HCT116 (cell line): ENCODE results near the gene HPCAL4. TPM values are rescaled to one million over a fixed set of nuclear protein-coding genes. Genes with fewer than 3 reads are reported as not detected.

Experiments
- ATAC-seq: fragments of 200-7000 bp; cut with Tn5 transposase; 2 replicates; pipeline ENCODE4 v1.9.1; 2020; ENCODE audit warnings: mild to moderate bottlenecking, moderate library complexity
- BruUV-seq: library from RNA; stranded (reverse); fragments of 400-500 nt; replicated peaks from 2 replicates; lab custom pipeline; 2021; lab: Mats Ljungman, UMichigan
- CTCF ChIA-PET: fragments of 300-600 bp; sonication (Branson Sonifier 250); formaldehyde crosslinking; loops from one replicate; lab custom pipeline; 2021; ENCODE audit warnings: antibody characterized with exemption; lab: Charles Lee
- POLR2A ChIA-PET: fragments of 300-600, 350-600 bp; sonication (Branson Sonifier 250); formaldehyde crosslinking; loops from one replicate; lab custom pipeline; 2021; ENCODE audit warnings: antibody characterized with exemption; lab: Charles Lee
- RAD21 ChIA-PET, 2 experiments: fragments of 300-600 bp; sonication (Branson Sonifier 250); formaldehyde crosslinking; loops; one replicate each; lab custom pipeline; 2023; ENCODE audit warnings: low total read pairs in 2 of 2; ENCODE audit not compliant: uncharacterized antibody in 2 of 2, unreplicated experiment in 2 of 2, low non-redundant PET in 1 of 2; lab: Charles Lee
- DNase-seq: peaks from one replicate; pipeline ENCODE4 v3.0.0-alpha.2; 2010; ENCODE audit warnings: low read depth, low spot score
- H2AFZ ChIP-seq: fragments of 200-600 bp; shearing (Covaris generic), sonication (generic); 2 replicates; pipeline ENCODE4 v1.6.1; 2017; ENCODE audit warnings: low read depth, mixed run types, mixed read lengths, antibody characterized with exemption, low read length; ENCODE audit not compliant: poor library complexity, severe bottlenecking
- H3K27ac ChIP-seq: 2 replicates; pipeline ENCODE4 v1.5.1; 2012; ENCODE audit warnings: low read depth, low read length
- H3K27me3 ChIP-seq: fragments of 200-600 bp; sonication (generic); 2 replicates; pipeline ENCODE4 v1.6.1; 2016; ENCODE audit warnings: mixed run types, low read length, mixed read lengths; ENCODE audit not compliant: insufficient read depth
- H3K36me3 ChIP-seq, 2 experiments: fragments of 200-500 bp in 1 of 2; fragments of 200-600 bp in 1 of 2; sonication (Bioruptor generic) in 1 of 2; sonication (generic) in 1 of 2; 2 replicates each; pipeline versions ENCODE4 v1.5.1 to v1.6.1; 2014 to 2016; ENCODE audit warnings: low read length in 2 of 2, inconsistent platforms in 1 of 2, mixed read lengths in 1 of 2, mixed run types in 1 of 2; ENCODE audit not compliant: insufficient read depth in 2 of 2, control insufficient read depth in 1 of 2
- H3K4me1 ChIP-seq, 2 experiments: fragments of 200-600 bp in 1 of 2; sonication (generic) in 1 of 2; 2 replicates each; pipeline versions ENCODE4 v1.5.1 to v1.6.1; 2012 to 2017; ENCODE audit warnings: low read length in 2 of 2, inconsistent platforms in 1 of 2, mild to moderate bottlenecking in 1 of 2, mixed read lengths in 1 of 2, mixed run types in 1 of 2, moderate library complexity in 1 of 2; ENCODE audit not compliant: insufficient read depth in 2 of 2, control insufficient read depth in 1 of 2
- H3K4me2 ChIP-seq: fragments of 200-600 bp; sonication (generic); 2 replicates; pipeline ENCODE4 v1.6.1; 2017; ENCODE audit warnings: mixed run types, low read length, mixed read lengths
- H3K4me3 ChIP-seq, 2 experiments: fragments of 200-600 bp in 1 of 2; sonication (generic) in 1 of 2; replicated peaks in 1 of 2; 2 replicates each; pipeline ENCODE4 v1.5.1; 2011 to 2016; ENCODE audit warnings: low read length in 2 of 2, control low read depth in 1 of 2, low read depth in 1 of 2, mild to moderate bottlenecking in 1 of 2, mixed read lengths in 1 of 2, mixed run types in 1 of 2
- H3K79me2 ChIP-seq: fragments of 200-600 bp; sonication (generic); 2 replicates; pipeline ENCODE4 v1.6.1; 2017; ENCODE audit warnings: mild to moderate bottlenecking, mixed run types, low read length, moderate library complexity, mixed read lengths; ENCODE audit not compliant: insufficient read depth
- H3K9ac ChIP-seq: fragments of 200-600 bp; sonication (generic); 2 replicates; pipeline ENCODE4 v1.6.1; 2016; ENCODE audit warnings: low read length, mixed read lengths
- H3K9me2 ChIP-seq: fragments of 200-600 bp; sonication (generic), shearing (Covaris generic); 2 replicates; pipeline ENCODE4 v1.6.1; 2017; ENCODE audit warnings: mixed run types, mild to moderate bottlenecking, moderate library complexity; ENCODE audit not compliant: insufficient read depth
- H3K9me3 ChIP-seq, 2 experiments: fragments of 200-500 bp in 1 of 2; fragments of 200-600 bp in 1 of 2; sonication (Bioruptor generic) in 1 of 2; sonication (generic) in 1 of 2; 2 replicates each; pipeline ENCODE4 v1.6.1; 2014 to 2017; ENCODE audit warnings: low read length in 2 of 2, mixed read lengths in 2 of 2, inconsistent platforms in 1 of 2, low read depth in 1 of 2, mild to moderate bottlenecking in 1 of 2, mixed run types in 1 of 2, moderate library complexity in 1 of 2; ENCODE audit not compliant: control insufficient read depth in 1 of 2, insufficient read depth in 1 of 2
- H4K20me1 ChIP-seq: fragments of 200-600 bp; sonication (generic), shearing (Covaris generic); 2 replicates; pipeline ENCODE4 v1.6.1; 2017; ENCODE audit warnings: mixed run types, mild to moderate bottlenecking, moderate library complexity; ENCODE audit not compliant: insufficient read depth
- CBX3 ChIP-seq: IDR thresholded peaks from 2 replicates; pipeline ENCODE4 v1.6.1; 2012; ENCODE audit warnings: low read depth
- CEBPB ChIP-seq: IDR thresholded peaks from 2 replicates; pipeline ENCODE4 v1.6.1; 2012; ENCODE audit warnings: low read depth
- ELF1 ChIP-seq: IDR thresholded peaks from 2 replicates; pipeline ENCODE4 v1.6.1; 2012; ENCODE audit warnings: low read depth, borderline replicate concordance
- POLR2AphosphoS5 ChIP-seq: IDR thresholded peaks from 2 replicates; pipeline ENCODE4 v1.6.1; 2011; ENCODE audit warnings: mild to moderate bottlenecking, low read depth, low read length, moderate library complexity
- SIN3A ChIP-seq: IDR thresholded peaks from 2 replicates; pipeline ENCODE4 v1.6.1; 2012; ENCODE audit warnings: low read depth
- TCF7L2 ChIP-seq: IDR thresholded peaks from 2 replicates; pipeline ENCODE4 v1.7.0; 2011; ENCODE audit warnings: borderline replicate concordance, inconsistent platforms; ENCODE audit not compliant: insufficient read depth, insufficient read length; ENCODE audit errors: extremely low read depth
- ZFX ChIP-seq: fragments of 450-650 bp; IDR thresholded peaks from 2 replicates; pipeline ENCODE4 v1.6.1; 2017
- intact Hi-C: fragments of 100-400 bp; cut with micrococcal nuclease; formaldehyde crosslinking; loops from 2 replicates; pipeline ENCODE4 v1.10.0; 2022
- total RNA-seq: library from RNA; stranded (reverse); gene quantifications from one replicate; pipeline ENCODE4 v1.2.1, GENCODE V29; 2021; ENCODE audit not compliant: unreplicated experiment
- TF ChIP-seq, protein P1 (sequence below): IDR thresholded peaks from 2 replicates; pipeline ENCODE4 v1.6.1; 2012; ENCODE audit warnings: low read depth
- TF ChIP-seq, protein P2 (sequence below): IDR thresholded peaks from 2 replicates; pipeline ENCODE4 v1.6.1; 2012
- TF ChIP-seq, protein P3 (sequence below): IDR thresholded peaks from 2 replicates; pipeline ENCODE4 v1.6.1; 2011; ENCODE audit warnings: mild to moderate bottlenecking, low read length, moderate library complexity; ENCODE audit not compliant: insufficient replicate concordance; ENCODE audit errors: extremely low read depth

HPCAL4 gene
- total RNA-seq, 1 experiment from 2014 or later = 5.2 TPM

DNA sequence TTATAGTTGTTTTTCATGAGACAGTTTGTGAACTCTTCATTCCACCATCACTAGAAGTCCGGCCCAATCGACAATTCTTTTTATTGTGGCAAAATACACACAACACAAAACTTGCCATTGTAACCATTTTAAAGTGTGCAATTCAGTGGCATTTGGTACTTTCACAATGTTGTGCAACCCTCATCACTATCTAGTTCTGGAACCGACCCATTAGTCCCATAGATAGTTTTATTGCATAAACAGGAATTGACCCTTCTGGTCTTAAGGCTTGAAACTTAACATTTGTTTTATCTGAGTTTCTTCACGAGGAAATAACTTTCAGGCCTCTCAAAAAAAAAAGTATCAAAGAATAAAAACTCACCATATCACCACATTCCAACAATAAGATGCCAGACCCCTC is 38.6 kb upstream of the HPCAL4 start:
- Histone ChIP-seq H3K9me3 (no peaks in the 10 kb centered on the region), H3K9ac (no peak overlapping the region), H3K4me3 (no peak overlapping the region), H3K9me2 (no peaks in the 10 kb centered on the region), H2AFZ (no peak overlapping the region), H3K36me3 (no peaks in the 10 kb centered on the region), H4K20me1 (no peaks in the 10 kb centered on the region), H3K4me1 (no peaks in the 10 kb centered on the region), H3K4me2 (no peak overlapping the region), H3K27ac (no peak overlapping the region), H3K27me3 (peaks cover 28% of the 10 kb centered on the region), H3K79me2 (no peaks in the 10 kb centered on the region)
- ChIA-PET CTCF (interaction anchor here (0.8 to 0.9 kb wide), 2 partner anchors 10 to 69 kb away, joined by 3 to 4 read pairs; no protein-coding TSS in a partner anchor), RAD21 (no interaction called here), POLR2A (interaction anchor here (1.1 kb wide), 1 partner anchor 9 kb away, joined by 3 read pairs; the partner anchor contains the start of gene PPIE)
- intact Hi-C loops = no loop called here
- no TSS peak for BruUV-seq
- DNase-seq = no peak
- ATAC-seq = no peak
- TF ChIP-seq CEBPB (no peak), ZFX (no peak), TCF7L2 (no peak), SIN3A (no peak), ELF1 (no peak), POLR2AphosphoS5 (no peak), CBX3 (no peak)
- TF ChIP-seq, protein P1, sequence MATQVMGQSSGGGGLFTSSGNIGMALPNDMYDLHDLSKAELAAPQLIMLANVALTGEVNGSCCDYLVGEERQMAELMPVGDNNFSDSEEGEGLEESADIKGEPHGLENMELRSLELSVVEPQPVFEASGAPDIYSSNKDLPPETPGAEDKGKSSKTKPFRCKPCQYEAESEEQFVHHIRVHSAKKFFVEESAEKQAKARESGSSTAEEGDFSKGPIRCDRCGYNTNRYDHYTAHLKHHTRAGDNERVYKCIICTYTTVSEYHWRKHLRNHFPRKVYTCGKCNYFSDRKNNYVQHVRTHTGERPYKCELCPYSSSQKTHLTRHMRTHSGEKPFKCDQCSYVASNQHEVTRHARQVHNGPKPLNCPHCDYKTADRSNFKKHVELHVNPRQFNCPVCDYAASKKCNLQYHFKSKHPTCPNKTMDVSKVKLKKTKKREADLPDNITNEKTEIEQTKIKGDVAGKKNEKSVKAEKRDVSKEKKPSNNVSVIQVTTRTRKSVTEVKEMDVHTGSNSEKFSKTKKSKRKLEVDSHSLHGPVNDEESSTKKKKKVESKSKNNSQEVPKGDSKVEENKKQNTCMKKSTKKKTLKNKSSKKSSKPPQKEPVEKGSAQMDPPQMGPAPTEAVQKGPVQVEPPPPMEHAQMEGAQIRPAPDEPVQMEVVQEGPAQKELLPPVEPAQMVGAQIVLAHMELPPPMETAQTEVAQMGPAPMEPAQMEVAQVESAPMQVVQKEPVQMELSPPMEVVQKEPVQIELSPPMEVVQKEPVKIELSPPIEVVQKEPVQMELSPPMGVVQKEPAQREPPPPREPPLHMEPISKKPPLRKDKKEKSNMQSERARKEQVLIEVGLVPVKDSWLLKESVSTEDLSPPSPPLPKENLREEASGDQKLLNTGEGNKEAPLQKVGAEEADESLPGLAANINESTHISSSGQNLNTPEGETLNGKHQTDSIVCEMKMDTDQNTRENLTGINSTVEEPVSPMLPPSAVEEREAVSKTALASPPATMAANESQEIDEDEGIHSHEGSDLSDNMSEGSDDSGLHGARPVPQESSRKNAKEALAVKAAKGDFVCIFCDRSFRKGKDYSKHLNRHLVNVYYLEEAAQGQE = no peak
- TF ChIP-seq, protein P2, sequence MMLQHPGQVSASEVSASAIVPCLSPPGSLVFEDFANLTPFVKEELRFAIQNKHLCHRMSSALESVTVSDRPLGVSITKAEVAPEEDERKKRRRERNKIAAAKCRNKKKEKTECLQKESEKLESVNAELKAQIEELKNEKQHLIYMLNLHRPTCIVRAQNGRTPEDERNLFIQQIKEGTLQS = no peak
- TF ChIP-seq, protein P3, sequence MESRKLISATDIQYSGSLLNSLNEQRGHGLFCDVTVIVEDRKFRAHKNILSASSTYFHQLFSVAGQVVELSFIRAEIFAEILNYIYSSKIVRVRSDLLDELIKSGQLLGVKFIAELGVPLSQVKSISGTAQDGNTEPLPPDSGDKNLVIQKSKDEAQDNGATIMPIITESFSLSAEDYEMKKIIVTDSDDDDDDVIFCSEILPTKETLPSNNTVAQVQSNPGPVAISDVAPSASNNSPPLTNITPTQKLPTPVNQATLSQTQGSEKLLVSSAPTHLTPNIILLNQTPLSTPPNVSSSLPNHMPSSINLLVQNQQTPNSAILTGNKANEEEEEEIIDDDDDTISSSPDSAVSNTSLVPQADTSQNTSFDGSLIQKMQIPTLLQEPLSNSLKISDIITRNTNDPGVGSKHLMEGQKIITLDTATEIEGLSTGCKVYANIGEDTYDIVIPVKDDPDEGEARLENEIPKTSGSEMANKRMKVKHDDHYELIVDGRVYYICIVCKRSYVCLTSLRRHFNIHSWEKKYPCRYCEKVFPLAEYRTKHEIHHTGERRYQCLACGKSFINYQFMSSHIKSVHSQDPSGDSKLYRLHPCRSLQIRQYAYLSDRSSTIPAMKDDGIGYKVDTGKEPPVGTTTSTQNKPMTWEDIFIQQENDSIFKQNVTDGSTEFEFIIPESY = no peak
